GM12878 (cell line): ENCODE measurements around the gene DIAPH3. TPM values are rescaled to one million over a fixed set of nuclear protein-coding genes. Genes with fewer than 3 reads are reported as not detected.

ENCODE experiments used
- ATAC-seq: fragments of 200-7000 bp; cut with Tn5 transposase; 3 replicates; pipeline ENCODE4 v1.9.1; 2020; ENCODE audit warnings: mild to moderate bottlenecking, moderate library complexity
- BruUV-seq: library from RNA; stranded (reverse); fragments of 400-500 nt; replicated peaks from 2 replicates; lab custom pipeline; 2021; lab: Mats Ljungman, UMichigan
- CTCF ChIA-PET: fragments of 300-600 bp; sonication (Branson Sonifier 250); formaldehyde crosslinking; extraction: SDS; loops from one replicate; lab custom pipeline; 2021; ENCODE audit warnings: inconsistent platforms; lab: Yijun Ruan, JAX
- POLR2A ChIA-PET: fragments of 350-600 bp; formaldehyde crosslinking; extraction: SDS; loops from one replicate; lab custom pipeline; 2021; ENCODE audit warnings: inconsistent platforms; lab: Charles Lee
- RAD21 ChIA-PET: fragments of 300-600 bp; sonication (Branson Sonifier 250); formaldehyde crosslinking; loops from one replicate; lab custom pipeline; 2023; ENCODE audit warnings: antibody characterized with exemption; ENCODE audit not compliant: unreplicated experiment; lab: Charles Lee
- SMC1A ChIA-PET: fragments of 300-600 bp; sonication (Branson Sonifier 250); formaldehyde crosslinking; loops from one replicate; lab custom pipeline; 2023; ENCODE audit not compliant: unreplicated experiment, uncharacterized antibody; lab: Charles Lee
- DNase-seq: peaks from one replicate; pipeline ENCODE4 v3.0.0-alpha.2; 2011; ENCODE audit warnings: low read depth, low spot score
- FAIRE-seq: peaks from 3 replicates; lab custom pipeline; 2011; peaks lifted over from hg19 to GRCh38; lab: Jason Lieb, UNC
- H2AFZ ChIP-seq: 2 replicates; pipeline ENCODE4 v1.6.0; 2011; ENCODE audit warnings: low read depth, low read length, control low read depth; ENCODE audit not compliant: control insufficient read depth
- H3K27ac ChIP-seq: 2 replicates; pipeline ENCODE4 v1.5.1; 2011; ENCODE audit warnings: control low read depth; ENCODE audit not compliant: control insufficient read depth, insufficient read depth
- H3K27me3 ChIP-seq, 2 experiments: replicated peaks in 1 of 2; 2 replicates each; pipeline versions ENCODE4 v1.6.0 to v1.6.1; 2011; ENCODE audit warnings: low read length in 1 of 2; ENCODE audit not compliant: control insufficient read depth in 2 of 2, insufficient read depth in 2 of 2
- H3K36me3 ChIP-seq, 2 experiments: 2 replicates each; pipeline ENCODE4 v1.5.1; 2011; ENCODE audit warnings: low read length in 1 of 2; ENCODE audit not compliant: control insufficient read depth in 2 of 2, insufficient read depth in 2 of 2
- H3K4me1 ChIP-seq: 2 replicates; pipeline ENCODE4 v1.6.1; 2011; ENCODE audit warnings: mild to moderate bottlenecking, low read length, moderate library complexity, mixed read lengths; ENCODE audit not compliant: control insufficient read depth, insufficient read depth
- H3K4me2 ChIP-seq: 2 replicates; pipeline ENCODE4 v1.6.0; 2011; ENCODE audit warnings: control low read depth; ENCODE audit not compliant: control insufficient read depth, insufficient read depth
- H3K4me3 ChIP-seq: fragments of 200-600 bp; sonication (generic); 2 replicates; pipeline ENCODE4 v1.5.1; 2016
- H3K79me2 ChIP-seq: 2 replicates; pipeline ENCODE4 v1.6.0; 2011; ENCODE audit warnings: low read length; ENCODE audit not compliant: control insufficient read depth, insufficient read depth
- H3K9ac ChIP-seq: 2 replicates; pipeline ENCODE4 v1.8.0; 2011; ENCODE audit warnings: low read length, control low read depth, mixed read lengths; ENCODE audit not compliant: control insufficient read depth, insufficient read depth
- H3K9me3 ChIP-seq: replicated peaks from 3 replicates; pipeline ENCODE4 v1.5.1; 2011; ENCODE audit warnings: mild to moderate bottlenecking, low read length; ENCODE audit not compliant: control insufficient read depth, insufficient read depth
- H4K20me1 ChIP-seq: 2 replicates; pipeline ENCODE4 v1.6.0; 2011; ENCODE audit not compliant: control insufficient read depth, insufficient read depth
- BCL11A ChIP-seq: IDR thresholded peaks from 2 replicates; pipeline ENCODE4 v1.6.1; 2011; ENCODE audit warnings: low read depth, low read length
- BRCA1 ChIP-seq: IDR thresholded peaks from 2 replicates; pipeline ENCODE4 v1.6.1; 2011; ENCODE audit warnings: low read depth, low read length, improper control_type of control experiment
- CHD1 ChIP-seq: IDR thresholded peaks from 2 replicates; pipeline ENCODE4 v1.6.1; 2012; ENCODE audit warnings: low read depth, low read length, improper control_type of control experiment
- GATAD2B ChIP-seq: fragments of 450-650 bp; conservative IDR thresholded peaks from 2 replicates; pipeline ENCODE4 v1.6.1; 2017; ENCODE audit warnings: low read depth, mild to moderate bottlenecking, moderate library complexity
- HDAC6 ChIP-seq: fragments of 200-600 bp; sonication (generic); IDR thresholded peaks from one replicate; pipeline ENCODE4 v1.8.0; 2017; ENCODE audit warnings: antibody characterized with exemption; ENCODE audit not compliant: unreplicated experiment
- NFYA ChIP-seq: IDR thresholded peaks from 2 replicates; pipeline ENCODE4 v1.6.1; 2011; ENCODE audit warnings: low read depth, mild to moderate bottlenecking, low read length, improper control_type of control experiment, borderline replicate concordance
- NKRF ChIP-seq: fragments of 450-650 bp; conservative IDR thresholded peaks from 2 replicates; pipeline ENCODE4 v1.6.1; 2017; ENCODE audit warnings: mild to moderate bottlenecking, moderate library complexity
- RCOR1 ChIP-seq: conservative IDR thresholded peaks from 2 replicates; pipeline ENCODE4 v1.6.1; 2012; ENCODE audit warnings: low read depth, low read length, improper control_type of control experiment
- RELA ChIP-seq: fragments of 450-650 bp; IDR thresholded peaks from 2 replicates; pipeline ENCODE4 v1.8.0; 2014; ENCODE audit warnings: borderline replicate concordance; ENCODE audit not compliant: partially characterized antibody
- RUNX3 ChIP-seq: IDR thresholded peaks from 2 replicates; pipeline ENCODE4 v1.6.1; 2012; ENCODE audit warnings: low read length, inconsistent platforms
- SMARCA5 ChIP-seq: fragments of 450-650 bp; IDR thresholded peaks from 2 replicates; pipeline ENCODE4 v1.6.1; 2017; ENCODE audit warnings: mild to moderate bottlenecking
- SREBF1 ChIP-seq: IDR thresholded peaks from 2 replicates; pipeline ENCODE4 v1.6.1; 2012; ENCODE audit warnings: mild to moderate bottlenecking, low read length
- STAT3 ChIP-seq: IDR thresholded peaks from 2 replicates; pipeline ENCODE4 v1.6.1; 2011; ENCODE audit warnings: low read depth, low read length, improper control_type of control experiment
- TBL1XR1 ChIP-seq: IDR thresholded peaks from 2 replicates; pipeline ENCODE4 v1.6.1; 2012; ENCODE audit warnings: low read depth, low read length, improper control_type of control experiment
- ZNF384 ChIP-seq: IDR thresholded peaks from 2 replicates; pipeline ENCODE4 v1.6.1; 2012; ENCODE audit warnings: low read depth, mild to moderate bottlenecking, low read length, improper control_type of control experiment, borderline replicate concordance
- WGBS: methylation state at CpG from one replicate; pipeline ENCODE4 v1.1.6; 2016; ENCODE audit warnings: low lambda C conversion rate; ENCODE audit not compliant: insufficient replicate concordance, insufficient coverage; ENCODE audit errors: missing lambda C conversion rate; 5-methylcytosine and 5-hydroxymethylcytosine counted together
- in situ Hi-C: fragments of 300-500 bp; cut with MboI; formaldehyde crosslinking; loops from 9 replicates; pipeline ENCODE4 v1.14.3; 2018; ENCODE audit warnings: mixed read lengths
- intact Hi-C: fragments of 100-400 bp; cut with micrococcal nuclease; formaldehyde crosslinking; loops from one replicate; pipeline ENCODE4 v1.14.2; 2022; ENCODE audit not compliant: unreplicated experiment
- polyA plus RNA-seq, 11 experiments: library from polyadenylated mRNA; depleted of rRNA in 4 of 11; unstranded in 6 of 11; stranded (reverse) in 5 of 11; fragments of >200 nt; fragmentation: Nextera tagmentation in 4 of 11; fragmentation: Illumina TruSeq in 1 of 11; extraction: Ambion mirVana in 4 of 11; extraction: Trizol in 1 of 11; gene quantifications; 1 replicate in 1 of 11; 2 replicates in 10 of 11; pipeline versions ENCODE4 v1.2.1 to v1.2.3, GENCODE V29; 2011 to 2016; ENCODE audit warnings: inconsistent platforms in 2 of 11, missing spikeins in 2 of 11, low read depth in 1 of 11
- total RNA-seq, 4 experiments: library from RNA; depleted of rRNA in 3 of 4; stranded (reverse); fragments of >200 nt in 3 of 4; fragmentation: Illumina TruSeq in 1 of 4; extraction: Trizol in 1 of 4; gene quantifications; 2 replicates each; pipeline versions ENCODE4 v1.2.1 to v1.2.3, GENCODE V29; 2013 to 2021
- TF ChIP-seq, protein P1 (sequence below): IDR thresholded peaks from 2 replicates; pipeline ENCODE4 v1.6.1; 2012; ENCODE audit warnings: low read depth, low read length, improper control_type of control experiment
- TF ChIP-seq, protein P2 (sequence below): fragments of 450-650 bp; IDR thresholded peaks from 2 replicates; pipeline ENCODE4 v1.6.1; 2016; ENCODE audit warnings: mild to moderate bottlenecking

Gene DIAPH3
- total and polyA plus RNA-seq, 10 of the 15 experiments (the other 5 are each of a cell fraction or from before 2014, with no cell fraction given), result 10.1 to 25.2 (median 15.4) TPM

- no peak for ATAC-seq
- no TSS peak for BruUV-seq
- H4K20me1 ChIP-seq, result no peaks in the 10 kb centered on the region
- no peak for FAIRE-seq
- no peaks in the 10 kb centered on the region for H3K79me2 ChIP-seq
- in situ Hi-C loops, result no loop called here
- RAD21 ChIA-PET, result no interaction called here
- H2AFZ ChIP-seq, result no peak overlapping the region
- POLR2A ChIA-PET, result no interaction called here
- no peaks in the 10 kb centered on the region; the same call in 2 of the 3 replicates for H3K9me3 ChIP-seq
- no peak overlapping the region for H3K4me2 ChIP-seq
- intact Hi-C loops, result no loop called here
- CTCF ChIA-PET, result no interaction called here
- no peak for TF ChIP-seq RELA
- TF ChIP-seq ZNF384, result no peak
- TF ChIP-seq HDAC6, result no peak
- no peak for TF ChIP-seq NFYA
- TF ChIP-seq NKRF, result no peak
- no peak for TF ChIP-seq RUNX3
- TF ChIP-seq, protein P1, sequence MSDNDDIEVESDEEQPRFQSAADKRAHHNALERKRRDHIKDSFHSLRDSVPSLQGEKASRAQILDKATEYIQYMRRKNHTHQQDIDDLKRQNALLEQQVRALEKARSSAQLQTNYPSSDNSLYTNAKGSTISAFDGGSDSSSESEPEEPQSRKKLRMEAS, result no peak
- no peak for TF ChIP-seq SMARCA5
- TF ChIP-seq BCL11A, result no peak
- no peak for TF ChIP-seq GATAD2B
- TF ChIP-seq, protein P2, sequence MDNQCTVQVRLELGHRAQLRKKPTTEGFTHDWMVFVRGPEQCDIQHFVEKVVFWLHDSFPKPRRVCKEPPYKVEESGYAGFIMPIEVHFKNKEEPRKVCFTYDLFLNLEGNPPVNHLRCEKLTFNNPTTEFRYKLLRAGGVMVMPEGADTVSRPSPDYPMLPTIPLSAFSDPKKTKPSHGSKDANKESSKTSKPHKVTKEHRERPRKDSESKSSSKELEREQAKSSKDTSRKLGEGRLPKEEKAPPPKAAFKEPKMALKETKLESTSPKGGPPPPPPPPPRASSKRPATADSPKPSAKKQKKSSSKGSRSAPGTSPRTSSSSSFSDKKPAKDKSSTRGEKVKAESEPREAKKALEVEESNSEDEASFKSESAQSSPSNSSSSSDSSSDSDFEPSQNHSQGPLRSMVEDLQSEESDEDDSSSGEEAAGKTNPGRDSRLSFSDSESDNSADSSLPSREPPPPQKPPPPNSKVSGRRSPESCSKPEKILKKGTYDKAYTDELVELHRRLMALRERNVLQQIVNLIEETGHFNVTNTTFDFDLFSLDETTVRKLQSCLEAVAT, result no peak
- TF ChIP-seq CHD1, result no peak
- no peak for TF ChIP-seq SREBF1
- no peak for TF ChIP-seq RCOR1
- no peak for TF ChIP-seq BRCA1
- TF ChIP-seq STAT3, result no peak
- no peak for TF ChIP-seq TBL1XR1
- 65% methylated on average over 3 of the region's 3 CpGs for WGBS
- H3K27ac ChIP-seq, result no peak overlapping the region
- SMC1A ChIA-PET, result interaction anchor here (0.6 to 0.9 kb wide), 2 partner anchors 30 to 141 kb away, joined by 3 read pairs; no protein-coding TSS in a partner anchor
- no peaks in the 10 kb centered on the region for H3K4me1 ChIP-seq
- no peaks in the 10 kb centered on the region for H3K27me3 ChIP-seq
- DNase-seq, result no peak
- no peak overlapping the region for H3K4me3 ChIP-seq
- no peak overlapping the region for H3K9ac ChIP-seq
- no peaks in the 10 kb centered on the region; a peak in 1 of 4 replicates for H3K36me3 ChIP-seq
Measured at GRCh38 chr13:59873309-59873708, 290.4 kb downstream of the DIAPH3 start.
